Suppressor macrophage treated with lipopolysaccharide for 1 hour (primary cell): ENCODE results near the gene ARAP2.

ENCODE experiments used
- DNase-seq, 3 donors: peaks; one replicate each; pipeline ENCODE4 v3.0.0-alpha.2; 2020 to 2022

ARAP2 gene

DNA sequence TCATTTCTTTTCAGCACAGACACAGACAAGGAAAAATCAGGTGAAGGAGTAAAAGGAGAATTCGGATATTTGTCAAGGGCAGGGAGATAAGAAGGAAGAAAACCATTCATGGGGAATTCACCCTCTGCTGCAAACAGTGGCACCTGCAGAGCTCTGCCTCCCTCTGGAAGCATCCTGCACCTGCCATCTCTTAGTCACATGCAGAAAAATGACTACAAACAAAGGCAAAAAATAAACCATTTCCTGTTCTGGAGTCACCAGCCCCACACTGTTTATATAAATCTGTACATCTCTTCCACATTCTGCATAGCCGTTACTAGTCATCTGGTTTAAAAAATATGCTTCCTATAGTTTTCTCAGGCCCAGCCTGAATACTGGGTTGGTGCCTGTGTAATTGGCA, 205.3 kb downstream of the ARAP2 start:
- no peak for DNase-seq

DNA sequence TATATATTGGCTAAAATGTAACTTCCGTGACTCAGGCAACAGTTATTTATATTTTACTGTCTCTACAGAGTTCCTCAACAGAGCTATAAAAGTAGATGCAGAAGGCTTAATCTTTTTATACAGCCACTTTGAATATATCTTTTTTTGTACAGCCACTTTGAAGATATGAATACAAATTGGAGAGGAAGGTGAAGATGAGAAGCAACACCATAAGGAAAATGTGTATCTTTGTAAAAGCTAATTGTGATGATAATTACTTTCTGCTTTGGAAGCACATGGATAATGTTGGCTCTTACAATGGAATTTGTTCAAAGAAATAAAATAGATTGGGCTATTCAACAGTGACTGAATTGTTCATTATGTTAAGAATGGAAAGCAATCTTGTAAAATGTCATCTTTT, 205.8 kb downstream of the ARAP2 start:
- DNase-seq: no peak

DNA sequence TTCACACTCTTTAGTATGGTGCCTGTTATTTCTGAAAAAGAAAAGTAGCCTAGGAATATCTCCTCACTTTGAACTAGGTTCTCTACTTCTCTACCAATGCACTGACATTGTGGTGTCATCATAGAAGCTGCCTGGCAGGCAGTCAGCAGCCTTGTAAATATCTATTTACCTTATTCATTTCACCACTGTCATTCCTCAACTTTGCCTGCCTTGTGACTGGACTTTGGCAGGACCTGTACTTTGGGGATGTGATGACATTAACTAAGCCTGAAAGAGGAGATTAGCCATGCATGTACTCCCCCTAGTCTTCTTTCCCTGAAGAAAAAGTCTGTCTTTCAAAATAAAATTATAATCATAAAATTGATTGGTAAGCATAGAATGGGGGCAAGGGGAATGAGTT, 207.2 kb downstream of the ARAP2 start:
- DNase-seq: no peak

DNA sequence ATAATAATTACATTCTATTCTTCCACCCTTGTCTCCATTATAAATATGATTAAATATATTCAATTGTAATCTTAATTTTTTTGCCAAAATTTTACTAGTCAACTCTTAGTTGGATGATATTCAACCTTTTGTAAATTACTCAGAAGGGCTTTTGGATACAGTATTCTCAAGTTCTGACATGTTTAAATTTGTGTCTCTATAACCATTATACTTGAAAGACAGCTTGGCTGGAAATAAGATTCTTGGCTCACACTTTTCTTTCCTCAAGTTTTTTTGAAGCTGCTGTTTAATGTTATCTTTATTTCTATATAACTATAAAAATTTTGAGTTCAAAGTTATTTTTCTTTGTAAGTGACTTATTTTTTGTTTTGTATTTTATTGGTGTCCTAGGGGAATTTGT, 214.4 kb downstream of the ARAP2 start:
- no peak for DNase-seq

DNA sequence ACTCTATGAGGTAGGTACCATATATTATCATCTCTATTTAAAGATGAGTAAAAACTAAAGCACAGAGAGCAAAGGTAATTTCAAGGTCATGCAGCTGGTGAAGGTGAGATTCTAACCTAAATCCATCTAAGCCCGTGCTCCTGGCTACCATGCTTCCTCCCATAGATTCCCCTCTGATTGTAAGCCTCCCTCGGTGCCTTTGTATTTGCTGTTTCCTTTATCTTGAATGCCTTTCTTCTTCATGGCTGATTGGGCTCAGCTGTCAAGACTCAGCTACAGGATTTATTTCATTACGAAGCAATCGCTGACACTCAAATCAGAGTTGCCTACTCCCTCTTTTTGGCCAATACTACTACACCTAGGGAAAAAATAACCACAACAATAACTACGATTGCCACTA, 217.1 kb downstream of the ARAP2 start:
- no peak for DNase-seq

DNA sequence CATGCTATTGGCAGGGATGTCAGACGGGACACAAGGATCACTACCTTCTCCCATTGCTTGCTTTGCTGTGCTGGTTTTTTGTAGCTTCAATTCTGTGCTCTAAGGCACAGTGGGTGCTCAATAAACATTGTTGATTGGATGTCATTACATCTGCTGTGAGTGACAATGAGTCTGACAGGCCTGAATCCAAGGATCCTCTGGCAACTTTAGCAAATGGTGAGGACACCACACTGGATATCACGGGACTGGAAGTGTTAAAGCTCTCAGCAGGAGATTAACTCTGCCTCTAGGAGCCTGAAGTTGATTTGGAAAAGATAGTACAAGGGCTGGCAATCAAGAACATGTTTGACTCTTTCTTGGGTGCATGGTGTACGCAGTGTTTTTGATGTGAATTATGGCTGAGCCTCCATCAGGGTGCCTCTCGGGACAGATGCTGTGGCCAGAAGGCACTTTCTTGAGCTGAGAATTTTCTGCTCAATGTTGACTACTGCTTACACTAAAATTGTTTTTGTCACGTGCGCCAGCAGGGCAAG, 217.9 kb downstream of the ARAP2 start:
- no peak for DNase-seq

DNA sequence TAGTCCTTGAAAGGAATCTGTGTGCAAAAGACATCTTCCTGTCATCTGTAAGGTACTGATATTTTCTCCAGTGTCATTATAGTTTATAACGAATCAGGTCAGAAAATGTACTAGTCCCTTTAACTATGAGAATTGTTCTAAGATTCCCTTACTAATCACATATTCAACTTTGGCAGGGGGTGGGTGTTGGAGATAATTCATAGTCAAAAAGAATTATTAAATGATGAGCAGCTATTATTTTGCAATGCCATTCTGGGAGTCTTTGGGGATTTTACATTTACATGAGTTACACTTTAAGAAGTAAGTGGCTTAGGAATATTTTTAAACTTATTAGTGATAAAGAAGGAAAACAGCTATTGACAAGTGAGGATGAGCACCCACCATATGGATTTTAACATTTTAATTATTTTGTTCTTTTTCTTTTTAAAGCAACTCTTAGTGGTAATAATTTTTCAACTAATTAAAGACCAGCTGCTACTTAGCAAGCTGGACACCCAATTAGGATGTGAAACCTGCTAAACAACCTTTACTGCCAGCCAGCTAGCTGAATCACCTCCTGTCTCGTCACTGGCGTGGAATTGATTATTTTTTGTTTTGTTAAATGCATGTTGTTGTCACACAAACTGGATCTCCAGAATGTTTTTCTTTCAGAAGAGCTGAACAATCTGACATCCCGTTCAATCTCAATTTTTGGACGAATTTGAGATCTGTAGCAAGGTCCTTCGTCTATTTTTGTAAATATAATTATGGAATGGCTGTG, 219.2 kb downstream of the ARAP2 start:
- DNase-seq: no peak

DNA sequence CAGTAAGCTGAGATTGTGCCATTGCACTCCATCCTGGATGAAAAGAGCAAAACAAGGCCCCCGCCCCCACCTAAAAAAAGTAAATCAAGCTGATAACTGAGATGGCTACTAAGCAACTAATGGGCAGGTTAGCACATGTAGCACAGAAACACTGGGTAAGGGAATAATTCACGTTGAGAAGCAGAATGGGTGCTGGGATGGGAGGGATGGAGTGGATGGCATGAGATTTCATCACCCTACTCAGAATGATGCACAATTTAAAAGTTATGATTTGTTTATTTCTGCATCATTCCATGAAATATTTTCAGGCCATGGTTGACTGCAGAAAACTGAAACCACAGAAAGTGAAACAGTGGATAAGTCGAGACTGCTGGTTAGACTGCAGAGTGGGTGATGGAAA, 224.0 kb downstream of the ARAP2 start:
- no peak for DNase-seq
